HK-2 (cell line): ENCODE measurements around the gene APOL2.
"Not testable (repeated sequence)": the region's sequence is repeated elsewhere in the genome, so short reads cannot be mapped to it uniquely, and the experiment has no call there.

Experiments
- DNase-seq: peaks from one replicate; pipeline ENCODE4 v3.0.0-alpha.2; 2018; ENCODE audit not compliant: unreplicated experiment

The APOL2 gene

GRCh38 chr22:36221799-36222751, 17.3 kb downstream of the APOL2 start:
- peak; percentile 24 for DNase-seq

GRCh38 chr22:36220451-36220921, 18.8 kb downstream of the APOL2 start:
- no peak for DNase-seq

GRCh38 chr22:36218648-36219193, 20.6 kb downstream of the APOL2 start:
- DNase-seq, result no peak

- no peak for DNase-seq
Observed at GRCh38 chr22:36215981-36216380, 23.3 kb downstream of the APOL2 start.

GRCh38 chr22:36213586-36213985, 25.7 kb downstream of the APOL2 start:
- no peak for DNase-seq

- no peak for DNase-seq
Observed at GRCh38 chr22:36212901-36213300, 26.4 kb downstream of the APOL2 start.

GRCh38 chr22:36211237-36211861, 28.0 kb downstream of the APOL2 start:
- DNase-seq, result no peak

GRCh38 chr22:36210224-36210623, 29.1 kb downstream of the APOL2 start:
- DNase-seq, result no peak

- not testable (repeated sequence) for DNase-seq
Observed at GRCh38 chr22:36209488-36209908, 29.8 kb downstream of the APOL2 start.

- DNase-seq, result no peak
Observed at GRCh38 chr22:36208914-36209313, 30.4 kb downstream of the APOL2 start.

GRCh38 chr22:36208162-36208765, 31.1 kb downstream of the APOL2 start:
- DNase-seq, result no peak

- DNase-seq, result no peak
Observed at GRCh38 chr22:36206255-36206654, 33.1 kb downstream of the APOL2 start.

GRCh38 chr22:36205573-36205972, 33.8 kb downstream of the APOL2 start:
- DNase-seq, result not testable (repeated sequence)

GRCh38 chr22:36204632-36205015, 34.7 kb downstream of the APOL2 start:
- DNase-seq, result no peak

- DNase-seq, result no peak
Observed at GRCh38 chr22:36204001-36204631, 35.2 kb downstream of the APOL2 start.

- not testable (repeated sequence) for DNase-seq
Observed at GRCh38 chr22:36203441-36203840, 35.9 kb downstream of the APOL2 start.

- DNase-seq, result not testable (repeated sequence)
Observed at GRCh38 chr22:36202906-36203305, 36.4 kb downstream of the APOL2 start.

GRCh38 chr22:36201630-36202319, 37.6 kb downstream of the APOL2 start, which contains the start of gene APOL4:
APOL4 (minus strand) TSS chr22:36201809; CDS start chr22:36201734, 75 bp downstream.
- DNase-seq, result no peak

- DNase-seq, result not testable (repeated sequence)
Observed at GRCh38 chr22:36201025-36201424, 38.3 kb downstream of the APOL2 start.

GRCh38 chr22:36199001-36199551, 40.3 kb downstream of the APOL2 start:
- DNase-seq, result no peak

- DNase-seq, result no peak
Observed at GRCh38 chr22:36198536-36198935, 40.8 kb downstream of the APOL2 start.
